SK-N-MC (cell line): ENCODE data around the gene TRABD2B.

Experiments
- EZH2 ChIP-seq: fragments of 200-600 bp; sonication (generic); IDR thresholded peaks from one replicate; pipeline ENCODE4 v1.6.1; 2017; ENCODE audit warnings: antibody characterized with exemption
- FOXP2 ChIP-seq: optimal IDR thresholded peaks from 2 replicates; pipeline ENCODE3; 2011; ENCODE audit warnings: mild to moderate bottlenecking, moderate library complexity; ENCODE audit not compliant: insufficient read depth; ENCODE audit errors: extremely low read length, control extremely low read depth
- POLR2AphosphoS5 ChIP-seq: IDR thresholded peaks from 2 replicates; pipeline ENCODE4 v1.6.1; 2012; ENCODE audit warnings: mild to moderate bottlenecking, low read depth, low read length, borderline replicate concordance

- TF ChIP-seq EZH2 (no peak), POLR2AphosphoS5 (no peak), FOXP2 (no peak)
These were observed 79.5 kb downstream of the TRABD2B start for GRCh38 chr1:47917687-47918086.
